PC-9 (cell line): ENCODE measurements around the gene ZNF23.

Experiments used
- EZH2 ChIP-seq: fragments of 200-600 bp; sonication (generic); IDR thresholded peaks from 2 replicates; pipeline ENCODE4 v1.8.0; 2017; ENCODE audit warnings: antibody characterized with exemption, low read depth
- TF ChIP-seq, protein P1 (sequence below): fragments of 200-600 bp; sonication (generic); conservative IDR thresholded peaks from 2 replicates; pipeline ENCODE4 v1.6.1; 2017; ENCODE audit warnings: mixed run types, antibody characterized with exemption, mild to moderate bottlenecking, moderate library complexity

- TF ChIP-seq, protein P1, sequence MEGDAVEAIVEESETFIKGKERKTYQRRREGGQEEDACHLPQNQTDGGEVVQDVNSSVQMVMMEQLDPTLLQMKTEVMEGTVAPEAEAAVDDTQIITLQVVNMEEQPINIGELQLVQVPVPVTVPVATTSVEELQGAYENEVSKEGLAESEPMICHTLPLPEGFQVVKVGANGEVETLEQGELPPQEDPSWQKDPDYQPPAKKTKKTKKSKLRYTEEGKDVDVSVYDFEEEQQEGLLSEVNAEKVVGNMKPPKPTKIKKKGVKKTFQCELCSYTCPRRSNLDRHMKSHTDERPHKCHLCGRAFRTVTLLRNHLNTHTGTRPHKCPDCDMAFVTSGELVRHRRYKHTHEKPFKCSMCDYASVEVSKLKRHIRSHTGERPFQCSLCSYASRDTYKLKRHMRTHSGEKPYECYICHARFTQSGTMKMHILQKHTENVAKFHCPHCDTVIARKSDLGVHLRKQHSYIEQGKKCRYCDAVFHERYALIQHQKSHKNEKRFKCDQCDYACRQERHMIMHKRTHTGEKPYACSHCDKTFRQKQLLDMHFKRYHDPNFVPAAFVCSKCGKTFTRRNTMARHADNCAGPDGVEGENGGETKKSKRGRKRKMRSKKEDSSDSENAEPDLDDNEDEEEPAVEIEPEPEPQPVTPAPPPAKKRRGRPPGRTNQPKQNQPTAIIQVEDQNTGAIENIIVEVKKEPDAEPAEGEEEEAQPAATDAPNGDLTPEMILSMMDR = no peak
- TF ChIP-seq EZH2 = no peak
These were observed 32.5 kb downstream of the ZNF23 start for GRCh38 chr16:71429581-71429980.
